Measurements from ENCODE around the gene DNAH8. TPM values are rescaled to one million over a fixed set of nuclear protein-coding genes. Genes with fewer than 3 reads are reported as not detected.

Gene DNAH8
- total RNA-seq, 1 experiment from 2014 or later = not detected

DNA sequence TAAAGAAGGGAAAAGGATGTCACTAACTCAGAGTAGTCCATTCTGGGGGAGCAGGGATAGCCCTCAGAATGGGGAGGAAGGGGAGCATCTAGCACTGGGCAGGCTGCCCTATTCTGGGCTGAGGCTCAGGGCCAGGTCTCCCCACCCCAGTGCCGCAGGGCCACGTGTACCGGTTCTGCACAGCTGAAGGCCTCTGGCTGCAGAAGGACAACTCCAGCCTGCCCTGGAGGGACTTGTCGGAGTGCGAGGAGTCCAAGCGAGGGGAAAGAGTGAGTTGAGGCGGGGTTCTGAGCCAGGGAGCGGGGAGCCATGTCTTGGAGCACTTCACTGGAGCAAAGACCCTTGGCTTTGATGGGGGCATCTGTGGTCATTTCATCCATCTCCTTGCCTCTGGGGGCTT lies 350.4 kb downstream of the DNAH8 start:
- ChIA-PET CTCF (no interaction called here), POLR2A (interaction anchor here (0.5 kb wide), 1 partner anchor 426 kb away, joined by 4 read pairs; no protein-coding TSS in a partner anchor)
- no peak for ATAC-seq
- in situ Hi-C loops (cut with HindIII; ENCODE audit: low pct_unique_long_range_greater_than_20kb, low sequenced_read_pairs) (no loop called here), intact Hi-C loops (cut with micrococcal nuclease; ENCODE audit: unreplicated experiment) (no loop called here)
- H3K9me3 ChIP-seq (ENCODE audit: control insufficient read depth, insufficient read depth, low read depth, low read length) = no peaks in the 10 kb centered on the region
- no peak overlapping the region for H3K27ac ChIP-seq (ENCODE audit: low read length)
- no peak overlapping the region for H3K4me3 ChIP-seq (ENCODE audit: low read depth in 2 of 2, low read length in 2 of 2)
- DNase-seq (ENCODE audit: low read depth, low spot score) = no peak
- H3K36me3 ChIP-seq (ENCODE audit: control insufficient read depth, insufficient read depth, low read length) = no peaks in the 10 kb centered on the region
- no peak for TF ChIP-seq POLR2AphosphoS5 (IDR thresholded peaks at IDR 0.05; ENCODE audit: low read depth, low read length)
- TF ChIP-seq, protein P1, sequence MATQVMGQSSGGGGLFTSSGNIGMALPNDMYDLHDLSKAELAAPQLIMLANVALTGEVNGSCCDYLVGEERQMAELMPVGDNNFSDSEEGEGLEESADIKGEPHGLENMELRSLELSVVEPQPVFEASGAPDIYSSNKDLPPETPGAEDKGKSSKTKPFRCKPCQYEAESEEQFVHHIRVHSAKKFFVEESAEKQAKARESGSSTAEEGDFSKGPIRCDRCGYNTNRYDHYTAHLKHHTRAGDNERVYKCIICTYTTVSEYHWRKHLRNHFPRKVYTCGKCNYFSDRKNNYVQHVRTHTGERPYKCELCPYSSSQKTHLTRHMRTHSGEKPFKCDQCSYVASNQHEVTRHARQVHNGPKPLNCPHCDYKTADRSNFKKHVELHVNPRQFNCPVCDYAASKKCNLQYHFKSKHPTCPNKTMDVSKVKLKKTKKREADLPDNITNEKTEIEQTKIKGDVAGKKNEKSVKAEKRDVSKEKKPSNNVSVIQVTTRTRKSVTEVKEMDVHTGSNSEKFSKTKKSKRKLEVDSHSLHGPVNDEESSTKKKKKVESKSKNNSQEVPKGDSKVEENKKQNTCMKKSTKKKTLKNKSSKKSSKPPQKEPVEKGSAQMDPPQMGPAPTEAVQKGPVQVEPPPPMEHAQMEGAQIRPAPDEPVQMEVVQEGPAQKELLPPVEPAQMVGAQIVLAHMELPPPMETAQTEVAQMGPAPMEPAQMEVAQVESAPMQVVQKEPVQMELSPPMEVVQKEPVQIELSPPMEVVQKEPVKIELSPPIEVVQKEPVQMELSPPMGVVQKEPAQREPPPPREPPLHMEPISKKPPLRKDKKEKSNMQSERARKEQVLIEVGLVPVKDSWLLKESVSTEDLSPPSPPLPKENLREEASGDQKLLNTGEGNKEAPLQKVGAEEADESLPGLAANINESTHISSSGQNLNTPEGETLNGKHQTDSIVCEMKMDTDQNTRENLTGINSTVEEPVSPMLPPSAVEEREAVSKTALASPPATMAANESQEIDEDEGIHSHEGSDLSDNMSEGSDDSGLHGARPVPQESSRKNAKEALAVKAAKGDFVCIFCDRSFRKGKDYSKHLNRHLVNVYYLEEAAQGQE (IDR thresholded peaks at IDR 0.05; ENCODE audit: insufficient read depth in 1 of 2, low read depth in 2 of 2, low read length in 1 of 2) = no peak
- TF ChIP-seq, protein P2, sequence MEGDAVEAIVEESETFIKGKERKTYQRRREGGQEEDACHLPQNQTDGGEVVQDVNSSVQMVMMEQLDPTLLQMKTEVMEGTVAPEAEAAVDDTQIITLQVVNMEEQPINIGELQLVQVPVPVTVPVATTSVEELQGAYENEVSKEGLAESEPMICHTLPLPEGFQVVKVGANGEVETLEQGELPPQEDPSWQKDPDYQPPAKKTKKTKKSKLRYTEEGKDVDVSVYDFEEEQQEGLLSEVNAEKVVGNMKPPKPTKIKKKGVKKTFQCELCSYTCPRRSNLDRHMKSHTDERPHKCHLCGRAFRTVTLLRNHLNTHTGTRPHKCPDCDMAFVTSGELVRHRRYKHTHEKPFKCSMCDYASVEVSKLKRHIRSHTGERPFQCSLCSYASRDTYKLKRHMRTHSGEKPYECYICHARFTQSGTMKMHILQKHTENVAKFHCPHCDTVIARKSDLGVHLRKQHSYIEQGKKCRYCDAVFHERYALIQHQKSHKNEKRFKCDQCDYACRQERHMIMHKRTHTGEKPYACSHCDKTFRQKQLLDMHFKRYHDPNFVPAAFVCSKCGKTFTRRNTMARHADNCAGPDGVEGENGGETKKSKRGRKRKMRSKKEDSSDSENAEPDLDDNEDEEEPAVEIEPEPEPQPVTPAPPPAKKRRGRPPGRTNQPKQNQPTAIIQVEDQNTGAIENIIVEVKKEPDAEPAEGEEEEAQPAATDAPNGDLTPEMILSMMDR (IDR thresholded peaks at IDR 0.05) = no peak
- TF ChIP-seq TCF7L2 (IDR thresholded peaks at IDR 0.05; ENCODE audit: low read depth, low read length) = no peak
- TF ChIP-seq SIN3A (IDR thresholded peaks at IDR 0.05; ENCODE audit: borderline replicate concordance, insufficient read depth, low read depth, low read length) = no peak
- peaks cover 3% of the 10 kb centered on the region; the same call in 1 of the 2 replicates for H3K4me1 ChIP-seq (ENCODE audit: control insufficient read depth, insufficient read depth, low read length)
- H3K27me3 ChIP-seq (ENCODE audit: control insufficient read depth, insufficient read depth, low read length) = peaks cover 4% of the 10 kb centered on the region; the same call in 1 of the 2 replicates
- BruUV-seq (replicated peaks) = no TSS peak

DNA sequence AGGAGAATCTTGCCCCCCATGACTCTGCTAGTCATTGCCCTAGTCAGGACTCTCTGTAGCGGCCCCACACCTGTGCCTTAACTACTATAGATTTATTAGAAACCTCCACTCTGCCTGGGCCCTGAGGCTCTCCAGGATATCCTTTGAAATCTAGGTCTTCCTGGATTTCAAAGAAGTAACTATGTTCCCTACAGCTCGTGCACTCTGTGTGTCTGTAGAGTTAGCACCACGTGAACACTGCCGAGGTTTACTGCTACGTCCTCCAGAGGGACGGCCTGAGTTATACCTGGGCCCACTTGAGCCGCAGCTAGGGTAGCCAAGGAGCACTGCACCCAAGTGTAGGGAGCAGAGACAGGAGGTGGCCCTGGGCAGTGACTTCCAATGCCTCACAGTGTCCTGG lies 353.3 kb downstream of the DNAH8 start:
- intact Hi-C loops (cut with micrococcal nuclease; ENCODE audit: unreplicated experiment) (no loop called here), in situ Hi-C loops (cut with HindIII; ENCODE audit: low pct_unique_long_range_greater_than_20kb, low sequenced_read_pairs) (no loop called here)
- ChIA-PET CTCF (interaction anchor here (0.8 kb wide), 1 partner anchor 37 kb away, joined by 3 read pairs; no protein-coding TSS in a partner anchor), POLR2A (no interaction called here)
- Histone ChIP-seq H3K9me3 (ENCODE audit: control insufficient read depth, insufficient read depth, low read depth, low read length) (no peaks in the 10 kb centered on the region), H3K27ac (ENCODE audit: low read length) (no peak overlapping the region), H3K4me1 (ENCODE audit: control insufficient read depth, insufficient read depth, low read length) (no peaks in the 10 kb centered on the region), H3K36me3 (ENCODE audit: control insufficient read depth, insufficient read depth, low read length) (no peaks in the 10 kb centered on the region), H3K27me3 (ENCODE audit: control insufficient read depth, insufficient read depth, low read length) (peaks cover 7% of the 10 kb centered on the region), H3K4me3 (ENCODE audit: low read depth in 2 of 2, low read length in 2 of 2) (no peak overlapping the region)
- TF ChIP-seq POLR2AphosphoS5 (IDR thresholded peaks at IDR 0.05; ENCODE audit: low read depth, low read length) = no peak
- no peak for TF ChIP-seq TCF7L2 (IDR thresholded peaks at IDR 0.05; ENCODE audit: low read depth, low read length)
- TF ChIP-seq, protein P1 (IDR thresholded peaks at IDR 0.05; ENCODE audit: insufficient read depth in 1 of 2, low read depth in 2 of 2, low read length in 1 of 2) = no peak
- TF ChIP-seq, protein P2 (IDR thresholded peaks at IDR 0.05) = no peak
- TF ChIP-seq SIN3A (IDR thresholded peaks at IDR 0.05; ENCODE audit: borderline replicate concordance, insufficient read depth, low read depth, low read length) = no peak
- no TSS peak for BruUV-seq (replicated peaks)
- no peak for DNase-seq (ENCODE audit: low read depth, low spot score)
- no peak for ATAC-seq

Data from Panc1 (cell line).